Right kidney (tissue), 1 donor: Measurements from ENCODE around the gene DNAH2.
"Not testable (repeated sequence)": the region's sequence is repeated elsewhere in the genome, so short reads cannot be mapped to it uniquely, and the experiment has no call there.

Source experiments
- DNase-seq: peaks from one replicate; pipeline ENCODE4 v3.0.0-alpha.2; 2016

The DNAH2 gene

DNA sequence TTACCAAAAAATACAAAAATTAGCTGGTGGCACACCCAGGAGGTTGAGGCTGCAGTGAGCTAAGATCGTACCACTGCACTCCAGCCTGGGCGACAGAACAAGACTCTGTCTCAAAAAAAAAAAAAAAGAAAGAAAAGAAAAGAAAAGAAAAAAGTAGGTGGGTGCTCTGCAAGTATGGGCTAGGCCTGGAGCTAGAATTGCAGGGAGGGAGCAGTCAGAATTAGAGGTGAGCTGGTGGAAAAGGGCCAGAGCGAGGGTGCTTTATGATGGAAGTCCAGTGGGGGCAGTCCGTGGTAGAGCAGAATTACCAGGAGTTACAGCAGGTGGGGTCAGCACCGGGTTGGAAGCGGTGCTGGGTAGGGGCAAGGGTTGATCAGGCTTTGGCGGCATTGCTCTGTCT, 59.5 kb downstream of the DNAH2 start:
- DNase-seq: no peak

DNA sequence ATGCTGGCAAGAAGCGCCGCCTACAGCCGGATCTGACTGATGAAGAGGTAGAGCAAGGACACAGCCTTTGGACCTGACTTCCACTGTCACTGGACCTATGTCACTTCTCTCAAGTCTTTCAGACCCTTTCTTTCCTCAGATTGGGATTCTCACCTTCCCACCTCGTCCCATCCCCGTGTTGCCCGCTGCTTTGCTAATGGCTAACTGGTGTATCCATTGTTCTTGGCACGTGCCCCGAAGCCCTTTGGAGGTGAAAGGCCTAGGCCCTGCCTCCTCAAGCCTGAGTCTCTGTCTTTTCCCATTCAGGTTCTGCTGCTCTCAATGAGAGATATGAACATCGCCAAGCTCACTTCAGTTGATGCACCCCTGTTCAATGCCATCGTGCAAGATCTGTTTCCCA, 63.2 kb downstream of the DNAH2 start:
- no peak for DNase-seq

DNA sequence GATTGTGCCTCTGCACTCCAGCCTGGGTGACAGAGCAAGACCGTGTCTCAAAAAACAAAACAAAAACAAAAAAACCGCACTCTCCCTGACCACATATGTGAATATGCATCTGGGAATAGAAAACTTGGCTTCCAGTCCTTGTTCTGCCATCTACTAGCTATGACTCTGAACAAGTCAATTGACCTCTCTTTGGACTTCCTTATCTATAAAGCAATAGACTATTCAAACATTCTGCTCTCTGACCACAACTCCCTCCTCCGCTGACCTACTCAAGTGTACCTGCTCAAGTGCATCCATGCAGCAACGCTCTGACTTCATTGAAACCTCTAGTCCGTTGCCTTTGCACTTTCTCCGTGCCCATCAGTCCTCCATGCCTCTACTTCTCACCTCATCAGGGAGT, 63.9 kb downstream of the DNAH2 start:
- DNase-seq: no peak

DNA sequence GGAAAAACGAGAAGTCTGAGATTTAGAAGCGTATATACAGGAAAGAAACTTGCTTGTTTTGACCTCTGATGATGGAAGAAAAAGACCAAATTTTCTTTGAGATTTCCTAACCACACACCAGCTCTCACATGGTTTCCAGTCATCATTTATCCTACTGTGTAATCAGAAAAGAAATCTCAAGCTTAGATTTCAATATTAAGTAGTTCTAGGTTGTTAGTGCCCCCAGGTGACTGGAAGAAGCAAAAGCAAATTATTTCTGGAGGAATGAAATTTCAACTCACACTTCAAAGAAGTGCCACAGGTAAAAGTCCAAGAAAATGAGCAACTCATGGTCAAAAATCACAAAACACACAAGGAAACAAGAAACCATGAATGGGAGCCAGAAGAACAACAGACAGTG, 64.7 kb downstream of the DNAH2 start:
- no peak for DNase-seq

DNA sequence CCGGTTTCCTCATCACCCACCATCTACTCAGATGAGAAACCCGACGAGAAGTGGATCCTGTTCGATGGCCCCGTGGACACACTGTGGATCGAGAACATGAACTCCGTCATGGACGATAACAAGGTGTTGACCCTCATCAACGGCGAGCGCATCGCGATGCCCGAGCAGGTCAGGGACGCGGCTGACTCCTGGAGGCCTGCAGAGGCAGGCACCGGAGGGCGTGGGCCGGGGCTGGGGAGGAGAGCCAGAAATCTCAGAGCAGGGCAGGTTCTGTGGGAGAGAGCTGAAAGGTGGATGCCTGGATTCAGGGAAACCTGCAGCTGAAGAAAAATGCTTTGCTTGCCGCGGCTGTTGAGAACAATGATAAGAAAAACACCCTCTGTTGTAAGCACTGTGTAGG, 69.3 kb downstream of the DNAH2 start:
- DNase-seq: no peak

DNA sequence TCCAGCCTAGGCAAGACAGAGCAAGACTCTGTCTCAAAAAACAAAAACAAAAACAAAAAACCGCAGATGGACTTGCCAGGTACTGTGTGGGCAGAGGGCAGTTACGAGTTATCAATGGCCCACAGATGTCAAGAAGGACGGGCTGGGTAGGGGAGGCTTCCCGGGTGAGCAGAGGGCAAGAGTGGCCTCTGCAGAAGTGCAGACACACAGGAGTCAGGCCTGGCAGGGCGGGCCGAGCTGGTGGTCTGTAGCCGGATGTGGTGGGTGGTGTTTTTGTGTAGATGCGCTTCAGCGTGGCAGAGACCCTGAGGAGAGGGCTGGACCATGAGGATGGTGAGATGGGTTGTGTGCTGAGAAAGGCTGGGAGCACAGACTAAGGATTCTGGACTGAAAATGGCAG, 71.6 kb downstream of the DNAH2 start:
- no peak for DNase-seq

DNA sequence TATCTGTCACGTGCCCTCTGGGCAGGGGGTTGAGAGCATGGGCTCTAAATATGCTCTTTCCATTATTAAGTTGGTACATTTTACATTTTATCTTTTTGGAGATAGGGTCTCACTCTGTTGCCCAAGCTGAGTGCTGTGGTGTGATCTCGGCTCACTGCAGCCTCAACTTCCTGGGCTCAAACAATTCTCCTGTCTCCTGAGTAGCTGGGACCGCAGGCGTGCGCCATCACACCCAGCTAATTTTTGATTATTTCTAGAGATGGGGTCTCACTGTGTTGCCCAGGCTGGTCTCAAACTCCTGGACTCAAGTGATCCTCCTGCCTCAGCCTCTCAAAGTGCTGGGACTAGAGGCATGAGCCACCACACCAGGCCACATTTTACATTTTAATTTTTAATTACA, 72.6 kb downstream of the DNAH2 start:
- no peak for DNase-seq

DNA sequence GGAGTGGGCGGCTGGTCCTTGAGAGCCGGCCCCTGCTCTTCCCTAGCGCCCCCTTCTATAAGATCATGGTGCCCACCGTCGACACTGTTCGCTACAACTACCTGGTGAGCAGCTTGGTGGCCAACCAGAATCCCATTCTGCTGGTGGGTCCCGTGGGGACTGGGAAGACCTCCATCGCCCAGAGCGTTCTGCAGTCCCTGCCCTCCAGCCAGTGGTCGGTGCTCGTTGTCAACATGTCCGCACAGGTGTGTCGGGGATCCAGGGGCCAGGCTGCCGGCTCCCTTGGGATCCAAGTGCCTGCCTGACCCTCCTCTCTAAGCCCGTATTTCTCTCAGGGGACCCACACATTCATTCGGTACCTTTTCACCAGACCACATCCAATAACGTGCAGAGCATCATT, 75.1 kb downstream of the DNAH2 start:
- no peak for DNase-seq

DNA sequence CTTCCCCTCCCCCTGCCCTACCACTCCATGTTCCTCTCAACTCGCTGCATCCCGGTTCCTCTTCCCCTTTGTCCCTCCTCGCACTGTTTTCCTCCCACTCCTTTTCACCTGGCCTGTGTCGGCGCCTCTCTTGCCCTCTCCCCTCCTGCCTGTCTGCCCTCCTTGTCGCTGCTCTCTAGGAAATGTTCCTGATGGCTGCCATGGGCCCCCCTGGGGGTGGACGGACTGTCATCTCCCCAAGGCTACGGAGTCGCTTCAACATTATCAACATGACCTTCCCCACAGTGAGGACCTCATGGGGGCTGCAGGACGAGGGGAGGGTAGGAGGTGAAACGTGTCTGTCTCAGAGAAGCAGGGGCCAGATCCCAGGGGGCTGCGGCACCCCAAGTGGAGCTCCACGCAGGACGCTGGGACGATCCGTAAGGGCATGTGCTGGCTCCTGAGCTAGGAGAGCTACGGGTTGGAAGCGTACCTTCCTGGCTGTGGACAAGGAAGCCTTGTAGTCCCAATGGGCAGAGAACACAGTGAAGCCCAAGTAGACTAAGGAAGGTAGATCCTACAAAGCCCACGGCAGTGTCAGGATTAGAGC, 76.6 kb downstream of the DNAH2 start:
- no peak for DNase-seq

DNA sequence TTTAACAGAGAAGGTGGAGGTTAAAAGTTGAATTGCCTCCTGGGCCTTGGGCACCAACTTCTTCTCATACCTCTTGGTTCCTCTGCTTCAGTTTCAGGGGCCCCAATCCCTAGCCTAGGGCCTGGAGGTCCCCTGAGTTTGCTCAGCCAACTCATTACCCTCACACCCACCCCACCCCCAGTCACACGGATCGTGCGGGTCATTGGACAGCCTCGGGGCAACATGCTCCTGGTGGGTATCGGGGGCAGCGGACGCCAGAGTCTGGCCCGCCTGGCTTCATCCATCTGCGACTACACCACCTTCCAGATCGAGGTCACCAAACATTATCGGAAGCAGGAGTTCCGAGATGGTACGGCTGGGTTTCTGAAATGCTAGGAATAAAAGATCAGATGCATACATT, 80.4 kb downstream of the DNAH2 start:
- DNase-seq: no peak

DNA sequence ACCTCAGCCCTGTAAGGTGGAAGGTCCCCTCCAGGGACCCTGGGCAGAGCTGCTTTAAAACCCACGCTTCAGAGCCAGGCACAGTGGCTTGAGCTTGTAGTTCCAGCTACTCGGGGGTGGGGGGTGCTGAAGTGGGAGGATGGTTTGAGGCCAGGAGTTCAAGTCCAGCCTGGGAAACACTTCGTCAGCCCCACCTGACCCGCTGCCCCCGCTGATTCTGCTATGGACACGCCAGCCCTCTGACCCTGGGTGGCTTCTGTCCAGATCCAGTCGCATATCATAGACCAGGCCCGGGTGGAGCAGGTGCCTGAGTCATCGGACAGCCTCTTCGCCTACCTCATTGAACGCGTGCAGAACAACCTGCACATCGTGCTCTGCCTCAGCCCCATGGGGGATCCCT, 81.3 kb downstream of the DNAH2 start:
- DNase-seq: no peak

DNA sequence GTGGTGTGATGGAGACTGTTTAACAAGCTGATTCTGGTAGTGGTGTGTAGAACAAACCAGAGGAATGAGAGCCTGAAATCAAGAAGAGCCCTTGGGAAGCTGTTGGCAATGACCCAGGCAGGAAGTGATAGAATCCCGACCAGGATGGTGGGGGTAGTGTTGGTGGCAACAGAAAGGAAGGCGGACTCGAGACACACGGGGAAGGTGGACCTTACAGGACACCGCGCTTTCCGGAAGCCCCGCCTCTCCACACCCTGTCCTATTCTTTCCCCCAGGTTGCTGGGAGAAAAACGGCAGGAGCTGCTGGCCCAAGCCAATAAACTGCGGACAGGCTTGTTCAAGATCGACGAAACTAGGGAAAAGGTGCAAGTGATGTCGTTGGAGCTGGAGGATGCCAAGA, 86.4 kb downstream of the DNAH2 start:
- DNase-seq: no peak

DNA sequence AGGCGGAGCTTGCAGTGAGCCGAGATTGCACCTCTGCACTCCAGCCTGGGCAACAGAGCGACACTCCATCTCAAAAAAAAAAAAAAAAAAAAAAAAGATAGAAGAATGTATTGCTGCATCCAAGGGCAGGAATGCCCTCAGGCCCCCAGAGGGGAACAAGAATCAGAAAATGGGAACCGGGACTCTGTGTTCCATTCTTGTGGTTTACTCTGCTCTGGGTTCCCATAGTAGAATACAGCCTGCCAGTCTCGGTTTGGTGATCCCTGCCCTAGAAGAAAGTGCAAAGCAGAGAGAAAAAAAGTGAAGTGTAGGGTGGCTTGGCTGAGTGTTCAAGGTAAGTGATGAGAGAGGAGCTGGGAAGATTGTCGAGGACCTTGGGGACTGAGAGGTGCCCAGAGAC, 89.0 kb downstream of the DNAH2 start:
- no peak for DNase-seq

DNA sequence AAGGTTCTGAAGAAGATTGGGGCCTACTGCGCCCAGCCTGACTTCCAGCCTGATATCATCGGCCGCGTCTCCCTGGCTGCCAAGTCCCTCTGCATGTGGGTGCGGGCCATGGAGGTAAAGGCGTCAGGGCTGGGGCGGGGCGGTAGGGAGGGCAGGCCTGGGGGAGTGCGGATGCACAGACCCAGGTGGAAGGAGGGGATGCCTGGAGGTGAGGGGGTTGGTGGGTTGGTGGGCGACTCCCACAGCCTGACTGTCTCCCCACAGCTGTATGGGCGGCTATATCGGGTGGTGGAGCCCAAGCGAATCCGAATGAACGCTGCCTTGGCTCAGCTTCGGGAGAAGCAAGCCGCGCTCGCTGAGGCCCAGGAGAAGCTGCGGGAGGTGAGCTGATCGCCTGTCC, 89.7 kb downstream of the DNAH2 start:
- DNase-seq: no peak

DNA sequence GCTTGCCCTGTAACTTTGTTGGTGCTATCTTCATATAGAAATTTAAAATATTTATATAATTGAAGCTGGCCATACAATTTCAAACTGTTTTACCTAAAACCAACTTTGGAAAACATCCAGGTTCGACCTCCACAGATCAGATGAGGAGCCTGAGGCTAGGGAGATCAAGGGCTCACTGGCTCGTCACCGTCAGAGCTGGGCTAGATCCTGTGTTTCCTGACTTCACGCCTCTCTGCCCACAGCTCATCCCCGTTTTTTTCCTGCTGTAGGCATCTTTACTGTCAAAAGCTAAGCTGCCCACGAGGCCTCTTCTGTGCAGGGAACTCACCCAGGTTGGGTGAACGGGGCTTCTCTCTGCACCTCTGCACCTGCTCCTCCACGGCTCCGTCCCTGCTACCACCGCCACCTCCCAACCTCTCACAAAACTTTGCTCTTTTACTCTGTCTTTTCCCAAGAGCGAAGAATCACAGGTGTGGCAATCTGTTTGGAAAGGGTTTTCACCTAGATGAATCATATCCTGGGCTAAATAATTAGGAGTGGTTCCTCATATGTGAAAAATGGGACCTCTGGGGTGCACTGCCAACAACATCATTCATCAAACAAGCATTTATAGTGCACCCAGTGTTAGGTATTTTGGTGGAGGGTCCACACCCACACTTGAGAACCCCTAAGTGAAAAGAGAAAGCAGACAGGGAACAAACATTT, 91.7 kb downstream of the DNAH2 start:
- DNase-seq: no peak

DNA sequence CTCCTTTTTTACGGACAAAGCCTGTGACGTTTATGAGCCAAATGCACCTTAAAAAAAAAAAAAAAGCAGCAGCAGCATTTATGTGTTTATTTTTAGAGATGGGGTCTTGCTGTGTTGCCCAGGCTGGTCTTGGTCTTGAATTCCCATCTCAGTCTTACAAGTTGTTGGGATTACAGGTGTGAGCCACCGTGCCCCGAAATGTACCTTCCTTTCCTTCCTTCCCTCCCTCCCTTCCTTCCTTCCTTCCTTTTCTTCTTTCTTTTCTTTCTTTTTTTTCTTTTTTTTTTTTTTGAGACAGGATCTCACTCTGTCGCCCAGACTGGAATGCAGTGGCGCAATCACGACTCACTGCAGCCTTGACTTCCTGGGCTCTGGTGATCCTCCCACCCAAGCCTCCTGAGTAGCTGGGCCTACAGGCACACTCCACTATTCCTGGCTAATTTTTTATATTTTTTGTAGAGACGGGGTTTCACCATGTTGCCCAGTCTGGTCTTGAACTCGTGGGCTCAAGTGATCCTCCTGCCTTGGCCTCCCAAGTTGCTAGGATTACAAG, 92.3 kb downstream of the DNAH2 start:
- not testable (repeated sequence) for DNase-seq

DNA sequence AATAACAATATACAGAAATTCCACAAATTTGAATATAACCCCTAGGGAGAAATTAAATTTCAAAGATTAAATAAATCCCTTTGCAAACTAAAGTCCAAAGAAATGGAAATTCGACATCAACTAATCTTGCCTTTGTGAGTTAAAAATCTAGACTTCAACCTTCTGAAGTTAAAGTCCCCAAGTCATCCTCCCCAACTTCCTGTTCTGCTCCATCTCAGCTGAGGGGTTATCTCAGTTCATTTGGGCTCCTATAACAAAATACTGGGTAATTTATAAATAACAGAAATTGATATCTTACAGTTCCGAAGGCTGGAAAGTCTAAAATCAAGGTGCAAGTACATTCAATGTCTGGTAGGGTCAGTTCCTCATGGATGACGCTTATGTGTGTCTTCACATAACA, 93.7 kb downstream of the DNAH2 start:
- no peak for DNase-seq

DNA sequence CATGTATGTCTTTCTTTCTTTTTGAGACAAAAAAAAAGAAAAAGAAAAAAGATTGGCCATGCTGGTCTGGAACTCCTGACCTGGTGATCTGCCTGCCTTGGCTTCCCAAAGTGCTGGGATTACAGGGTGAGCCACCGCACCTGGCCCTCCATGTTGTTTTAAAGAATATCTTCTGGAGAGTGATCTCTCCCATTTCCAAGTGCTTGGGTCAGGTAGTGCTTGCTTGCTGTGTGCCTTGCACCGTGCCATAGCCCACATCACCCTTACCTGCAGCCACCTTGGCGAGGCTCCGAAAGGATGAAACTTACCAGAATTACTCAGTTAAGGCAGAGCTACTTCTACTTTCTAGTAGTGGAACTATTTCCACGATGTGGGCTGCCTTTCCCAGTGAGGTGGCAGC, 97.4 kb downstream of the DNAH2 start:
- DNase-seq: no peak

DNA sequence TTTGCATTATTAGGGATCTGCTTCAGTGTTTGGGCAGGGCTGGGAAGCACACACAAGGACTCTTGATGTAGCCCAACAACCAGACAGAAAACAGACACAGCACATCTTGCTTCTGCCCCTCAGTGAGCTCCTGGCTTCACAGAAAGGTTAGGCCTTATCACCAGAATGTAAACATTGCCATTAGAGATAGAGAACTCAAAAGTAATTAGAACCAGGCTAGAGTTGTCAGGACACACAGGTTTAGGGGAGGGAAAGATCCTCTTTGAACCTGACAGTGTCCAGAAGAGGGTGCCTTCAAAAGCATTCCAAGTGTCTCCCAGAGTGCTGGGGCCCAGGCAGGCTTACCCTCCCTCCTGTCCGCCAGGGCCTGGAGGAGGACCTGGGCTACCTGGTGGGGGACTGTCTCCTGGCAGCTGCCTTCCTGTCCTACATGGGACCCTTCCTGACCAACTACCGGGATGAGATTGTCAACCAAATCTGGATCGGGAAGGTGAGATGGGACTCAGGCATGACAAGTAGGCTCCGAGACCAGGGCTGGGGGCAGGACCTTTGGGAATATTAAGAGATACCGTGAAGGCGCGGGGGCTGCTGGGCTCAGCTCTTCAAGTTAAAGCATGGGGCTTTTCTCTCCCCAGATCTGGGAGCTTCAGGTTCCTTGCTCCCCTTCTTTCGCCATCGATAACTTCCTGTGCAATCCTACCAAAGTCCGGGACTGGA, 99.5 kb downstream of the DNAH2 start:
- no peak for DNase-seq

DNA sequence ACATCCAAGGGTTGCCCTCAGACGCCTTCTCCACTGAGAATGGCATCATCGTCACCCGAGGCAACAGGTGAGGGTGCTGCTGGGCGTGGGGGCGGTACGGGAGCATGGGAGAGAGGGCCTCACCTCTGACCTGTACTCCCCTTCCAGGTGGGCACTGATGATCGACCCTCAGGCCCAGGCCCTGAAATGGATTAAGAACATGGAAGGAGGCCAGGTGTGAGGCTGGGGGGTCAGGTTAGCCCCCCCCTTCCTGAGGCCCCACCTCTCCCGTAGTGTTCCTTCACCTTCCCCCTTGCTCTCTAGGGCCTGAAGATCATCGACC, 100.1 kb downstream of the DNAH2 start:
- DNase-seq: no peak

DNA sequence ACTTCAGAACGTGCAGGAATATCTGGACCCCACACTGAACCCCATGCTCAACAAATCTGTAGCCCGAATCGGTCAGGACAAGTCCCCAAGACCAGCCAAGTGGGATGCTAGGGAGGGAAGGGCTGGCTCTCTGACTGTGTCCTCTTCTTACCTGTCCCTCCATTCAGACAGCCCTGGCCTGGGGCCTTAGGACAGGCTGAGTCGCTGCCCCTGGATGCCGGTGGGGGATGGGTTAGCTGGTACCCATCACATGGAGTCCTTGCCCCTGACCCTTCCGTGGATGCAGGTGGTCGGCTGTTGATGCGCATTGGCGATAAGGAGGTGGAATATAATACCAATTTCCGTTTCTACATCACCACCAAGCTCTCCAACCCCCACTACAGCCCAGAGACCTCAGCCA, 100.5 kb downstream of the DNAH2 start:
- no peak for DNase-seq

DNA sequence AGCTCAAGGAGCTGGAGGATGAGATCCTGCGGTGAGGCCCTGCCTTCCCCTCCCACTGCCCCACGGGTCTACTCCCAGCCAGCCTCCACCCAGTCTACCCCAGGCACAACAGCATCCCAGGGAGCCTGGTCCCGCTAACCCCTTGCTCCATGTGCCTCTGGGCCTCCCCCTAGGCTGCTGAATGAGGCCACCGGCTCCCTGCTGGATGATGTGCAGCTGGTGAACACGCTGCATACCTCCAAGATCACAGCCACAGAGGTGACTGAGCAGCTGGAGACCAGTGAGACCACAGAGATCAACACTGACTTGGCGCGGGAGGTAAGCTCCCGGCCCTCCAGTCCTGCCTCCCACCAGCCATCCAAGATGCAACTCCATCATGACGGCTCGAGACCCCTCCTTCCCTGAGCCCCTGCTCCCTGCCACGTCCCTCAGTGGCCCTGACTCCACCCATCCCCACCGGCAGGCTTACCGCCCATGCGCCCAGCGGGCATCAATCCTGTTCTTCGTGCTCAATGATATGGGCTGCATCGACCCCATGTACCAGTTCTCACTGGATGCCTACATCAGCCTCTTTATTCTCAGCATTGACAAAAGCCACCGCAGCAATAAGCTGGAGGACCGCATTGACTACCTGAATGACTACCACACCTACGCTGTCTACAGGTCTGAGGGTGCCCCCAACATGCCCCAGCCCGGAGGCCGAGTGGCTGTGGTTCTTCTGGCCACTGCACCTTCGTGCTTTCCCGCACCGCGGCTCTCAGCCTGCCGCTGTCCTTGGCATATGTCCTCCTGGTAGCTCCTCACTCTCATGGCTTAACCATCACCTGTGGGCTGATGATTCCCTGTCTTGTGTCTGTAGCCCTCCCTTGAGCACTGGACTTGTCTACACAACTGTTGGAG, 101.5 kb downstream of the DNAH2 start:
- DNase-seq: no peak

DNA sequence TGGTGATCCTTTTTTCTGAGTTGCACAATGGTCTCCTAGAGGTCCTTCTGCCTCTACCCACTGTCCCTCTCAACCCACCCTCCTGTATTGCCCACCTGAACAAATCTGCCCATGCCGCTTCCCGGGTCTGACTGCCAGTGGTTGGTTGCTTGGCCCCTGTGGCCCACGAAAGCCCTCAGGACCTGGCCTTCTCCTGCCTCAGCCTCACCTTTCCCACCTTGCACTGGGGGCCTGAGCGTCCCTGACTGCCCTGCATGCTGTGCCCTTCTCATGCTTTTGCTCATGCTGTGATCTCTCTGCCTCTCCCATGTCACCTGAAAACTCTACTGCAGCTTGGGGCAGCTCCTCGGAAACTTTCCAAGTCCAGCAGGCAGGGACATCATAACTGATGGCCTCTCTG, 102.7 kb downstream of the DNAH2 start:
- DNase-seq: no peak
